Measurements from ENCODE around the gene RXRA. TPM values are rescaled to one million over a fixed set of nuclear protein-coding genes. Genes with fewer than 3 reads are reported as not detected.

RXRA gene
- total RNA-seq, 1 donor from 2014 or later, result 16.8 TPM

DNA sequence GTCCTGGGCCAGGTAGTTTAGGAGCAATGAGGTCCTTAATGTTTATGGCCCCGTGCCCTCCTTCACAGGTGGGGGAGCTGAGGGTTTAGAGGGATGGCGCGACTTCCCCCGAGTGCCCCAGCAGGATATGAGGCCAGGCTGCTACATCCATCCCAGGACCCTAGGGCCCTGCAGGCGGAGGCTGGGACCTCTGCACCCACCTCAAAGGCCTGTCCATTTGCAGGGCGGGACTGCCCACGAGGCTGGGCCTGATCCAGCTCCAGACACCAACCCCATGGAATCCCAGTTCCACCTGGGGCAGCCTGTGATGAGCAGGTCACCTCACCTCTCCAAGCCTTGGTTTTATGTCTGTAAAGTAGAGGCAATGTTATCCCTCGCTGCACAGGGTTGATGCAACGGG is 142.1 kb downstream of the RXRA start:
- no peak overlapping the region for H3K4me3 ChIP-seq (ENCODE audit: low read depth, low read length)
- H3K36me3 ChIP-seq (ENCODE audit: control insufficient read depth, insufficient read depth, low read length), result no peaks in the 10 kb centered on the region
- TF ChIP-seq, protein P1, sequence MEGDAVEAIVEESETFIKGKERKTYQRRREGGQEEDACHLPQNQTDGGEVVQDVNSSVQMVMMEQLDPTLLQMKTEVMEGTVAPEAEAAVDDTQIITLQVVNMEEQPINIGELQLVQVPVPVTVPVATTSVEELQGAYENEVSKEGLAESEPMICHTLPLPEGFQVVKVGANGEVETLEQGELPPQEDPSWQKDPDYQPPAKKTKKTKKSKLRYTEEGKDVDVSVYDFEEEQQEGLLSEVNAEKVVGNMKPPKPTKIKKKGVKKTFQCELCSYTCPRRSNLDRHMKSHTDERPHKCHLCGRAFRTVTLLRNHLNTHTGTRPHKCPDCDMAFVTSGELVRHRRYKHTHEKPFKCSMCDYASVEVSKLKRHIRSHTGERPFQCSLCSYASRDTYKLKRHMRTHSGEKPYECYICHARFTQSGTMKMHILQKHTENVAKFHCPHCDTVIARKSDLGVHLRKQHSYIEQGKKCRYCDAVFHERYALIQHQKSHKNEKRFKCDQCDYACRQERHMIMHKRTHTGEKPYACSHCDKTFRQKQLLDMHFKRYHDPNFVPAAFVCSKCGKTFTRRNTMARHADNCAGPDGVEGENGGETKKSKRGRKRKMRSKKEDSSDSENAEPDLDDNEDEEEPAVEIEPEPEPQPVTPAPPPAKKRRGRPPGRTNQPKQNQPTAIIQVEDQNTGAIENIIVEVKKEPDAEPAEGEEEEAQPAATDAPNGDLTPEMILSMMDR (IDR thresholded peaks at IDR 0.05; ENCODE audit: insufficient read depth, low read length, severe bottlenecking), result no peak
- DNase-seq (ENCODE audit: low read depth) (no peak), FAIRE-seq (no peak)
- H3K27me3 ChIP-seq (ENCODE audit: control insufficient read depth, insufficient read depth, low read length), result peaks cover 2% of the 10 kb centered on the region

DNA sequence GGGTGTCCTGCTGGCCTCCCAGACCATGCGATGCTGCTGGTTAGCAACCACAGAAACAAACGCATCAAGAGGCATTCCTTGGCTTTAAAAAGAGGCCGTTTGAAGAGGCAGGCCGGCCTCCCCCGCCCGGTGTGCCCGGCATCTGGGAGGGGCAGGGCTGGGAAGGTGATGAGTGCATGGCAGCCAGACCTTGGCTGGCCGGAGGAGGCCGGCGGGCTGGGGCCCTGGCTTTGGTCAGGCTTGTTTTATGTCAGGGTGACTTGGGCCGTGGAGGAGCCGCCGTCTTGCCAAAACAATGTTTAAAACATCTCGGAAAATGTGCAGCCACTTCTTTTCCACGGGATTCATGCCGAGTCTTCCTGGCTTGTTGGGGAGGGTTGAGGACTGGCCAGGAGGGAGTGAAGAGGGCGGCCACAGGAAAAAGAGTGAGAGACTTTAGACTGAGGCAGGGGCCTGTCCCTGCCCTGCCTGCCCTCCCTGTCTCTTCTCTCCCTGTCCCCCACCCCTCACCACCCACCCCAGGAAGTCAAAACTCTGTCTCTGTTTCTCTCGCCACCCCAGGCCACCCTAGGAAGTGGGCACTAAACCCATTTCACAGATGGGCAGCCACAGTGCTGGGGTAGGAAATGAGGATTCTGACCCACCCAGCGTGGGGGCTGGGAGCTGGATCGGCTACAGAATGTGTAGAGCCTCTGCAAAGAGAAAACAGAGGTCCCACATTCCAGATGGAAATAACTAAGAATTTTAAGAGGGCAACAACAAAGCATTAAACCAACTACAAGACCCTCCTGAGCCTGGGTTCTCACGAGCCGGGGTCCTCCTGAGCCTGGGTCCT is 143.0 kb downstream of the RXRA start:
- DNase-seq (ENCODE audit: low read depth), result no peak
- FAIRE-seq, result no peak

DNA sequence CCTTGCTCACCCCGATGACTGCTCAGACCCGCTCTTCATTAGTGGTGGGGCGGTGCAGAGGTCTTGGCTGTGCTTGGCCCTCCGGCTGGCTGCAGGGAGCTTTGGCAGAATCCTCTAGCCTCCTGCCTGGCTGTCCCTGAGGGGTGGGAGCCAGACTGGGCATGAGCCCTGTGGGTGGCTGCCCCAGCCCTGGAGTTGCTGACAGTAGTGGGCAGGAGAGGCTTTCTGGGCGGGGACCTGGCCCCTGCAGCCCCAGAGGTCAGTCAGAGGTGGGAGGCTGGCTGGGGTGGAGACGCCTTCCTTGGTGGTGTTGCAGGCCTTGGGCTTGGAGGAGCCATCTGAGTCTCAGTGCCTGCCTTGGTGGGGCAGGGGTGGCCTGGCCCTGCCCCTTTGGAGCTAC is 146.0 kb downstream of the RXRA start:
- H3K27me3 ChIP-seq (ENCODE audit: control insufficient read depth, insufficient read depth, low read length), result peaks cover 2% of the 10 kb centered on the region
- H3K4me3 ChIP-seq (ENCODE audit: low read depth, low read length), result no peak overlapping the region
- no peak for FAIRE-seq
- TF ChIP-seq, protein P1 (IDR thresholded peaks at IDR 0.05; ENCODE audit: insufficient read depth, low read length, severe bottlenecking), result no peak
- no peaks in the 10 kb centered on the region for H3K36me3 ChIP-seq (ENCODE audit: control insufficient read depth, insufficient read depth, low read length)
- no peak for DNase-seq (ENCODE audit: low read depth)

More for the DNA sequence above, 143.0 kb downstream of the RXRA start:
- TF ChIP-seq, protein P1 (IDR thresholded peaks at IDR 0.05; ENCODE audit: insufficient read depth, low read length, severe bottlenecking), result no peak
- H3K27me3 ChIP-seq (ENCODE audit: control insufficient read depth, insufficient read depth, low read length), result peaks cover 2% of the 10 kb centered on the region
- H3K4me3 ChIP-seq (ENCODE audit: low read depth, low read length), result no peak overlapping the region
- no peaks in the 10 kb centered on the region for H3K36me3 ChIP-seq (ENCODE audit: control insufficient read depth, insufficient read depth, low read length)

DNA sequence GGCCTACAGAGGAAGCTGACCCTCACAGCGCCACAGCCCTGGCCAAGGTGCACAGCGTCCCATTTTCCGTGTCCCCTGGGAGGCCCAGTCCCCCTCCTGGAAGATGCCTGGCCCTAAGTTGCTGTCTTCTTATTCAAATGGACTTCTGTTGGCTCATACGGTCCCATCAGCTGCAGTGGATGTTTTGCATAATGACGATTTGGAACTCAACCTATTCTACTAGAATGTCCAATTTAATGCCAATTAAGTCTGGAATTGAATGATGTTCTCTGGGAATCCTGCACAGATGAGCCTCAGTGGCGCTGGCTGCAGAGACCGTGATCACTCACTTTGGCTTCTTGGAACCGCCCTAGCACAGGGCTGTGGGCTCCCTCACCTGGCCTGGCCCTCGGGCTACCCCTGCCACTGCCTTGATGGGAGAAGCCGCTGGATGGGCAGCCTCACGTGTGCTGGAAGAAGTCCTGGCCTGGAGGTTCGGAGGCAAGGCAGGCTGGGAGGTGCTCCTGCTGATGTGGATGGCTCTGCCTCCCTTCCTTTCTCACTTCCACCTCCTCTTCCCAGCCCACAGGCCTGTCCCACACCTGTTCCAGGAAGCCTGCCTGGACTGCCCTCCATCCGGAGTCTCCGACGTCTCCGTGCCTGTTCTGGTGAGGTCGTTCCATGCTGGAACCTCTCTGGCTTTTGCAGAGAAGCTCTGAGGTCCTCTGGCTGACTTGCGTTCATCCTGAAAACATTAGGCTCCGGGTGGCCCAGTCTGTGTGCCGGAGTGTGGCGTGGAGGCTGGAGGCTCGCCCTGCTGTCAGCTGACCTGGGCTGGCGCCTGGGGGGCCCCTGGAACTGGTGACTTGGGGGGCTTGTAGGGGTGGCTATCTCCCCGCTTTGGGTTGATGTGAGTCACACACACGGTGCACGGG is 147.1 kb downstream of the RXRA start:
- DNase-seq (ENCODE audit: low read depth), result no peak
- FAIRE-seq, result no peak
- Histone ChIP-seq H3K4me3 (ENCODE audit: low read depth, low read length) (no peak overlapping the region), H3K36me3 (ENCODE audit: control insufficient read depth, insufficient read depth, low read length) (no peaks in the 10 kb centered on the region), H3K27me3 (ENCODE audit: control insufficient read depth, insufficient read depth, low read length) (peaks cover under 1% of the 10 kb centered on the region)
- TF ChIP-seq, protein P1 (IDR thresholded peaks at IDR 0.05; ENCODE audit: insufficient read depth, low read length, severe bottlenecking), result no peak

DNA sequence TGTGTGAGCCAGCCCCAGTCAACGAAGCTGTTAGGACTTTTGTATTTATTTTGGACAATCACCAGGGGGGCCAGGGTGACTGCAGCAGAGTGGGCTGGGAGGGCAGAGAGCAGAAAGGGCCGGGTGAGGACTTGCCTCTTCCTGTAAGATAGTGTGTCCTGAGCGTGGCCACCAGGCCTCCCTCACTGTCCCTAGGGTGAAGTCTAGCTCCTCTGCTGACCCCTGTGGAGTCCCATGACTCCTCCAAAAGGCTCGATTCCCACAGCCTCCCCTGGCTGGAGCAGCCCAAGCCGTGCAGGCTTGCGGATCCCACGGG is 147.8 kb downstream of the RXRA start:
- Histone ChIP-seq H3K27me3 (ENCODE audit: control insufficient read depth, insufficient read depth, low read length) (no peaks in the 10 kb centered on the region), H3K36me3 (ENCODE audit: control insufficient read depth, insufficient read depth, low read length) (no peaks in the 10 kb centered on the region), H3K4me3 (ENCODE audit: low read depth, low read length) (no peak overlapping the region)
- TF ChIP-seq, protein P1 (IDR thresholded peaks at IDR 0.05; ENCODE audit: insufficient read depth, low read length, severe bottlenecking), result no peak
- FAIRE-seq (no peak), DNase-seq (ENCODE audit: low read depth) (no peak)

All from bronchial epithelial cell (primary cell).